ENCODE results near the gene ALPK3. TPM values are rescaled to one million over a fixed set of nuclear protein-coding genes. Genes with fewer than 3 reads are reported as not detected.

ALPK3 gene
- total and polyA plus RNA-seq, 9 of the 15 experiments (the other 6 are each of a cell fraction or from before 2014, with no cell fraction given) = 0.04 to 1.0 (median 0.07) TPM; not detected in 2

GRCh38 chr15:84911879-84912660 lies 94.9 kb downstream of the ALPK3 start (continued):
- TF ChIP-seq PRDM10 (IDR thresholded peaks at IDR 0.05; ENCODE audit: partially characterized antibody) (peak; percentile 97), FOSL1 (tag; conservative IDR thresholded peaks at IDR 0.05) (peak; percentile 70)

- intact Hi-C loops (cut with micrococcal nuclease) = no loop called here
- peak overlapping the region in 1 of 2 experiments; percentile 59; a peak in 1 of 4 replicates for H3K9ac ChIP-seq (ENCODE audit: insufficient read depth in 1 of 2, low read depth in 2 of 2, low read length in 2 of 2)
- H4K20me1 ChIP-seq (replicated peaks; ENCODE audit: control insufficient read depth, insufficient read depth, low read length) = no peaks in the 10 kb centered on the region
- peaks cover 31 to 38% of the 10 kb centered on the region in 2 experiments for H3K4me1 ChIP-seq (replicated peaks in 1 of 2; ENCODE audit: control insufficient read depth in 2 of 2, insufficient read depth in 2 of 2, low read length in 2 of 2)
- no peaks in the 10 kb centered on the region for H3K36me3 ChIP-seq (ENCODE audit: control insufficient read depth, insufficient read depth, low read length)
- H3K9me3 ChIP-seq (replicated peaks; ENCODE audit: control insufficient read depth, insufficient read depth, low read depth, low read length) = no peaks in the 10 kb centered on the region
- no peak for FAIRE-seq
- H3K27ac ChIP-seq (ENCODE audit: extremely low read depth, low read depth, low read length) = no peak overlapping the region
- no peaks in the 10 kb centered on the region for H3K79me2 ChIP-seq (ENCODE audit: control insufficient read depth, insufficient read depth, low read length)
- no peaks in the 10 kb centered on the region for H3K9me1 ChIP-seq (ENCODE audit: control insufficient read depth, insufficient read depth, low read length)
- WGBS (ENCODE audit: insufficient coverage, low coverage, missing lambda C conversion rate) = 6% methylated on average over 2 of the region's 2 CpGs
- DNase-seq (ENCODE audit: extremely low read depth in 1 of 4, low spot score in 3 of 4) = no peak
- ATAC-seq = no peak
- POLR2A ChIA-PET = interaction anchor here (0.6 to 0.8 kb wide), 2 partner anchors 10 to 299 kb away, joined by 3 read pairs; no protein-coding TSS in a partner anchor
- no peaks in the 10 kb centered on the region for H3K27me3 ChIP-seq (ENCODE audit: control insufficient read depth in 2 of 2, insufficient read depth in 2 of 2, low read length in 2 of 2)
- BruUV-seq (replicated peaks) = no TSS peak
- peak overlapping the region; percentile 27; the same call in 1 of the 2 replicates for H3K4me2 ChIP-seq (ENCODE audit: insufficient read depth, low read length)
- H2AFZ ChIP-seq (ENCODE audit: low read depth, low read length) = peak overlapping the region; percentile 60; the same call in 1 of the 2 replicates
- H3K4me3 ChIP-seq = no peak overlapping the region
- in situ Hi-C loops (cut with MboI) = no loop called here
- CTCF ChIA-PET (ENCODE audit: low intra/inter-chr PET ratio) = no interaction called here
- 0 out of 2 replicates have a peak, but pooled peaks have one; percentile 5 for TF ChIP-seq CBFA2T2 (conservative IDR thresholded peaks at IDR 0.05)
- TF ChIP-seq CBFA2T3 (IDR thresholded peaks at IDR 0.05) = peak; percentile 26; the same call in 1 of the 2 replicates
- no peak for TF ChIP-seq ZNF140 (CRISPR knock-in tag; IDR thresholded peaks at IDR 0.05)
- TF ChIP-seq ZBTB40 (IDR thresholded peaks at IDR 0.05) = no peak
- no peak for TF ChIP-seq ZBTB40 (CRISPR knock-in tag; IDR thresholded peaks at IDR 0.05)
Observed at GRCh38 chr15:84913360-84913723, 96.2 kb downstream of the ALPK3 start.

Data from K562 (cell line).